Body of pancreas (tissue), 4 donors: Measurements from ENCODE around the gene MED12L.

Experiments
- CTCF ChIP-seq, 7 experiments: fragments of 450-650 bp in 4 of 7; fragments of 200-600 bp in 3 of 7; sonication (generic) in 3 of 7; IDR thresholded peaks; one replicate each; pipeline ENCODE4 v1.5.1; 2016 to 2019; ENCODE audit warnings: antibody characterized with exemption in 7 of 7
- POLR2A ChIP-seq, 3 donors: fragments of 450-650 bp; IDR thresholded peaks; one replicate each; pipeline ENCODE4 v1.6.1; 2016; ENCODE audit warnings: antibody characterized with exemption in 3 of 3, mild to moderate bottlenecking in 2 of 3

- TF ChIP-seq CTCF (IDR thresholded peaks at IDR 0.05): no peak
- TF ChIP-seq POLR2A (IDR thresholded peaks at IDR 0.05): no peak
These were observed 337.6 kb downstream of the MED12L start for GRCh38 chr3:151423091-151423490.
